Prostate gland (tissue), 2 donors: ENCODE measurements around the gene ENOX2.

Experiments
- POLR2A ChIP-seq: fragments of 450-650 bp; IDR thresholded peaks from one replicate; pipeline ENCODE4 v1.6.1; 2016; ENCODE audit warnings: antibody characterized with exemption, mild to moderate bottlenecking
- TF ChIP-seq, protein P1 (sequence below), 4 experiments: fragments of 200-600 bp in 2 of 4; fragments of 450-650 bp in 2 of 4; sonication (generic) in 2 of 4; IDR thresholded peaks; 1 replicate in 3 of 4; 2 replicates in 1 of 4; pipeline ENCODE4 v1.5.1; 2016 to 2019; ENCODE audit warnings: antibody characterized with exemption in 4 of 4, mild to moderate bottlenecking in 2 of 4, moderate library complexity in 2 of 4

DNA sequence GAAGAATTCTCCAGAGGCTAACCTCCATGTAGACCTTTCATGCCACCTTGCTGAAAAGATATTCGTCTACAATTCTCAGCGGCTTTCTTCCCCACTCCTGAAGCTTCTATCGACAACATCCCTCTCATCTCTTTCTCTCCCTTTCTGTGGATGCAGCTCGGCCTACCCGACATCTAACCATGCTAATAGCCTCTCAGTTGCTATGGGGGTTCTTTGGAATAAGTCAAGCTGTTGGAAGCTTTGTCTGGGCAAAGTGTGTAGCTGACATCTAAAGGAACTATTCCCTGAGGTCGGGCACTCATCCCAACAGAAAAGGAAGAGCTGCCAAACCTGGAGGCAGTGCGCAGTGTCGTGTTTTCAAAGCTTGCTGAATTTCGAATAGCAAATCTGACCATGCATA lies 309.1 kb downstream of the ENOX2 start:
- TF ChIP-seq, protein P1, sequence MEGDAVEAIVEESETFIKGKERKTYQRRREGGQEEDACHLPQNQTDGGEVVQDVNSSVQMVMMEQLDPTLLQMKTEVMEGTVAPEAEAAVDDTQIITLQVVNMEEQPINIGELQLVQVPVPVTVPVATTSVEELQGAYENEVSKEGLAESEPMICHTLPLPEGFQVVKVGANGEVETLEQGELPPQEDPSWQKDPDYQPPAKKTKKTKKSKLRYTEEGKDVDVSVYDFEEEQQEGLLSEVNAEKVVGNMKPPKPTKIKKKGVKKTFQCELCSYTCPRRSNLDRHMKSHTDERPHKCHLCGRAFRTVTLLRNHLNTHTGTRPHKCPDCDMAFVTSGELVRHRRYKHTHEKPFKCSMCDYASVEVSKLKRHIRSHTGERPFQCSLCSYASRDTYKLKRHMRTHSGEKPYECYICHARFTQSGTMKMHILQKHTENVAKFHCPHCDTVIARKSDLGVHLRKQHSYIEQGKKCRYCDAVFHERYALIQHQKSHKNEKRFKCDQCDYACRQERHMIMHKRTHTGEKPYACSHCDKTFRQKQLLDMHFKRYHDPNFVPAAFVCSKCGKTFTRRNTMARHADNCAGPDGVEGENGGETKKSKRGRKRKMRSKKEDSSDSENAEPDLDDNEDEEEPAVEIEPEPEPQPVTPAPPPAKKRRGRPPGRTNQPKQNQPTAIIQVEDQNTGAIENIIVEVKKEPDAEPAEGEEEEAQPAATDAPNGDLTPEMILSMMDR (IDR thresholded peaks at IDR 0.05): no peak
- no peak for TF ChIP-seq POLR2A
